T-cell (primary cell): ENCODE results near the gene ZBED1. TPM values are rescaled to one million over a fixed set of nuclear protein-coding genes. Genes with fewer than 3 reads are reported as not detected.
"Not testable (repeated sequence)": the region's sequence is repeated elsewhere in the genome, so short reads cannot be mapped to it uniquely, and the experiment has no call there.

Experiments used
- ATAC-seq, 4 experiments: fragments of 200-7000 bp in 3 of 4; fragments of 150-1000 bp in 1 of 4; cut with Tn5 transposase; replicated peaks in 1 of 4; 1 replicate in 3 of 4; 2 replicates in 1 of 4; pipeline ENCODE4 v1.10.0; 2021; ENCODE audit warnings: moderate library complexity in 3 of 4, mild to moderate bottlenecking in 2 of 4, moderate number of reproducible peaks in 1 of 4
- CTCF ChIA-PET, 2 donors: fragments of 300-600 bp; sonication (Branson Sonifier 250); formaldehyde crosslinking; loops; one replicate each; lab custom pipeline; 2022; ENCODE audit warnings: antibody characterized with exemption in 2 of 2; lab: Charles Lee
- POLR2A ChIA-PET, 2 donors: fragments of 300-600 bp; sonication (Branson Sonifier 250); formaldehyde crosslinking; loops; one replicate each; lab custom pipeline; 2022; ENCODE audit warnings: antibody characterized with exemption in 2 of 2; lab: Charles Lee
- DNase-seq, 35 experiments: peaks; one replicate each; pipeline versions ENCODE4 v3.0.0 to v3.0.0-alpha.2; 2013 to 2023
- H3K27ac ChIP-seq: one replicate; pipeline ENCODE4 v1.5.1; 2013; ENCODE audit warnings: low read length
- H3K27me3 ChIP-seq, 2 experiments: replicated peaks in 1 of 2; 1 replicate in 1 of 2; 2 replicates in 1 of 2; pipeline versions ENCODE4 v1.6.1 to v1.7.0; 2013; ENCODE audit warnings: low read length in 1 of 2, mixed read lengths in 1 of 2; ENCODE audit not compliant: control insufficient read depth in 2 of 2, insufficient read depth in 2 of 2; ENCODE audit errors: extremely low read depth in 1 of 2
- H3K36me3 ChIP-seq, 2 donors: 1 replicate in 1 of 2; 2 replicates in 1 of 2; pipeline versions ENCODE4 v1.6.1 to v1.7.0; 2013; ENCODE audit warnings: low read length in 1 of 2; ENCODE audit not compliant: control insufficient read depth in 2 of 2, insufficient read depth in 1 of 2; ENCODE audit errors: extremely low read depth in 1 of 2
- H3K4me1 ChIP-seq, 2 experiments: 1 replicate in 1 of 2; 2 replicates in 1 of 2; pipeline versions ENCODE4 v1.6.1 to v1.7.0; 2013; ENCODE audit warnings: low read length in 2 of 2, mixed read lengths in 1 of 2; ENCODE audit not compliant: insufficient read depth in 2 of 2, control insufficient read depth in 1 of 2; ENCODE audit errors: extremely low read depth in 1 of 2
- H3K4me3 ChIP-seq, 2 donors: 1 replicate in 1 of 2; 2 replicates in 1 of 2; pipeline versions ENCODE4 v1.5.1 to v1.7.0; 2013; ENCODE audit warnings: mild to moderate bottlenecking in 2 of 2, low read length in 1 of 2, moderate library complexity in 1 of 2; ENCODE audit not compliant: control insufficient read depth in 1 of 2; ENCODE audit errors: extremely low read depth in 1 of 2
- H3K9me3 ChIP-seq: 2 replicates; pipeline ENCODE4 v1.7.0; 2013
- H3K27ac Mint-ChIP-seq, 2 donors: one replicate each; pipeline ENCODE4 v1.8.0; 2020 to 2021; ENCODE audit warnings: mild to moderate bottlenecking in 2 of 2, mixed read lengths in 2 of 2
- H3K27me3 Mint-ChIP-seq, 2 donors: one replicate each; pipeline ENCODE4 v1.8.0; 2021 to 2022; ENCODE audit warnings: mixed read lengths in 2 of 2
- H3K36me3 Mint-ChIP-seq: one replicate; pipeline ENCODE4 v1.8.0; 2021; ENCODE audit warnings: mixed read lengths
- H3K4me1 Mint-ChIP-seq, 3 donors: one replicate each; pipeline ENCODE4 v1.8.0; 2020 to 2022; ENCODE audit warnings: mixed read lengths in 3 of 3, mild to moderate bottlenecking in 1 of 3
- H3K4me3 Mint-ChIP-seq, 3 donors: one replicate each; pipeline ENCODE4 v1.8.0; 2020 to 2022; ENCODE audit warnings: mild to moderate bottlenecking in 3 of 3, mixed read lengths in 3 of 3, moderate library complexity in 3 of 3
- H3K9me3 Mint-ChIP-seq, 3 donors: one replicate each; pipeline ENCODE4 v1.8.0; 2020 to 2022; ENCODE audit warnings: mixed read lengths in 3 of 3
- WGBS: methylation state at CpG from one replicate; pipeline ENCODE4 v1.1.5; 2013; ENCODE audit warnings: missing lambda C conversion rate; ENCODE audit not compliant: insufficient coverage; 5-methylcytosine and 5-hydroxymethylcytosine counted together
- total RNA-seq, 35 experiments: library from RNA in 6 of 35; stranded (reverse) in 6 of 35; fragments of 120-200 nt in 1 of 35; gene quantifications; one replicate each; pipeline versions ENCODE4 v1.2.1 to v1.2.4 and lab custom pipeline; 2013 to 2026

The ZBED1 gene
- total RNA-seq, 5 donors from 2014 or later (not counting 1 experiment from before 2014, with no cell fraction given): 17.7 to 42.6 (median 31.2) TPM

- POLR2A ChIA-PET: no interaction called here
- CTCF ChIA-PET: no interaction called here
- Mint-ChIP-seq H3K4me3 (no peak overlapping the region), H3K4me1 (peaks cover 14 to 32% (median 15%) of the 10 kb centered on the region in 3 donors), H3K9me3 (peaks cover 0 to under 1% (median 0%) of the 10 kb centered on the region in 3 donors), H3K27me3 (no peaks in the 10 kb centered on the region), H3K36me3 (peaks cover 15% of the 10 kb centered on the region), H3K27ac (no peak overlapping the region)
- Histone ChIP-seq H3K4me1 (no peaks in the 10 kb centered on the region), H3K36me3 (no peaks in the 10 kb centered on the region), H3K4me3 (no peak overlapping the region), H3K27me3 (no peaks in the 10 kb centered on the region), H3K9me3 (no peaks in the 10 kb centered on the region), H3K27ac (no peak overlapping the region)
- WGBS: 97% methylated on average over 14 of the region's 15 CpGs
- ATAC-seq: no peak
- no peak for DNase-seq
These were observed 36.1 kb downstream of the ZBED1 start for GRCh38 chrX:2464677-2465166.

GRCh38 chrX:2463973-2464676, 36.7 kb downstream of the ZBED1 start:
- Mint-ChIP-seq H3K27ac (no peak overlapping the region), H3K4me3 (no peak overlapping the region)
- WGBS: 95% methylated on average over 22 of the region's 31 CpGs

DNA sequence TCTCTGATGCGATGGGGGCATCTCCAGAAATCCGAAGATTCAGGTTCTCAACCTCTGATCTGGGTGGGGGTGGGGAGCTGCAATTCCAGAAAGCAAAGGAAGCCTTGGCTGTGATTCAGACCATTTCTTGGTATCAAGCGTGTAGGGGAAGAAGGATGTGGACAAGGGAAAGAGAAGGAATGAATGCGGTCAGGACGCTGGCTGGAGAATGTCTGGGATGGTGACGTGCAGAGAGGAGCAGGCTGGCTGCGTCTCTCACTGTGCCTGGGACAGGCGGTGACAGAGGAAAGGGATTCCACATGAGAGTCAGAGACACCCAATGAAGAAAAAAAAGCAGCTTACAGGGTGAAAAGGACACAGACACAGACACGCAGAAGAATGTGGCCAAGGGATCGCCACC, 37.3 kb downstream of the ZBED1 start:
- POLR2A ChIA-PET, H3K27me3 ChIP-seq, H3K36me3 ChIP-seq, DNase-seq, H3K27me3 Mint-ChIP-seq, H3K9me3 ChIP-seq, H3K4me3 ChIP-seq, H3K4me3 Mint-ChIP-seq, H3K27ac ChIP-seq, H3K27ac Mint-ChIP-seq, ATAC-seq, H3K4me1 ChIP-seq, H3K9me3 Mint-ChIP-seq, CTCF ChIA-PET: not testable (repeated sequence)
- Mint-ChIP-seq H3K36me3 (peaks cover 11% of the 10 kb centered on the region), H3K4me1 (peaks cover 13 to 30% (median 14%) of the 10 kb centered on the region in 3 donors)
- 95% methylated on average over 10 of the region's 10 CpGs for whole genome bisulfite sequencing

More at GRCh38 chrX:2463973-2464676, 36.7 kb downstream of the ZBED1 start:
- POLR2A ChIA-PET: no interaction called here
- no peak overlapping the region for H3K27ac ChIP-seq
- no peaks in the 10 kb centered on the region for H3K9me3 ChIP-seq
- H3K4me1 ChIP-seq: no peaks in the 10 kb centered on the region
- no peak for ATAC-seq
- Mint-ChIP-seq H3K27me3 (no peaks in the 10 kb centered on the region), H3K36me3 (peaks cover 11% of the 10 kb centered on the region), H3K9me3 (no peaks in the 10 kb centered on the region), H3K4me1 (peaks cover 14 to 32% (median 15%) of the 10 kb centered on the region in 3 donors)
- H3K36me3 ChIP-seq: no peaks in the 10 kb centered on the region
- no peak for DNase-seq
- H3K27me3 ChIP-seq: no peaks in the 10 kb centered on the region
- CTCF ChIA-PET: no interaction called here
- H3K4me3 ChIP-seq: no peak overlapping the region

DNA sequence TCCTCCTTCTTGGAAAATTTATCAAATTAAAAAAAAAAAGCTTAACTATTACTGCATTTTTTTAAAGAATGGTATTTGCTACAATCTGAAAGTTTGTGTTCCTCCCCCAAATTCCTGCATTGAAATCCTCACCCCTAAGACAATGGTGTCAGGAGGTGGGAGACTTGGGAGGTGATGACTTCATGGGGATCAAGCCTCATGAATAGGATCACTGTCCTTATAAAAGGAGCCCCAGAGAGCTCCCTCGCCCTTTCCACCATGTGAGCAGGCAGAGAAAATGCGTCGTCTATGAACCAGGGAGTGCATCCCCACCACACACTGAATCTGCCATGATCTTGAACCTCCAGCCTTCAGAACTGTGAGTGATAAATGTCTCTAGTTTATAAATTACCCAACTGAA, 38.0 kb downstream of the ZBED1 start:
- POLR2A ChIA-PET: no interaction called here
- Histone ChIP-seq H3K27me3 (no peaks in the 10 kb centered on the region), H3K4me3 (no peak overlapping the region), H3K9me3 (no peaks in the 10 kb centered on the region), H3K36me3 (no peaks in the 10 kb centered on the region), H3K27ac (no peak overlapping the region), H3K4me1 (no peaks in the 10 kb centered on the region)
- Mint-ChIP-seq H3K4me1 (peaks cover 13 to 23% (median 14%) of the 10 kb centered on the region in 3 donors), H3K27ac (no peak overlapping the region), H3K4me3 (no peak overlapping the region), H3K36me3 (peaks cover 10% of the 10 kb centered on the region), H3K9me3 (peaks cover 2 to 4% (median 4%) of the 10 kb centered on the region in 3 donors), H3K27me3 (no peaks in the 10 kb centered on the region)
- no peak for DNase-seq
- no CpG with 5 or more reads among the region's 3 CpGs for WGBS
- CTCF ChIA-PET: no interaction called here
- no peak for ATAC-seq

DNA sequence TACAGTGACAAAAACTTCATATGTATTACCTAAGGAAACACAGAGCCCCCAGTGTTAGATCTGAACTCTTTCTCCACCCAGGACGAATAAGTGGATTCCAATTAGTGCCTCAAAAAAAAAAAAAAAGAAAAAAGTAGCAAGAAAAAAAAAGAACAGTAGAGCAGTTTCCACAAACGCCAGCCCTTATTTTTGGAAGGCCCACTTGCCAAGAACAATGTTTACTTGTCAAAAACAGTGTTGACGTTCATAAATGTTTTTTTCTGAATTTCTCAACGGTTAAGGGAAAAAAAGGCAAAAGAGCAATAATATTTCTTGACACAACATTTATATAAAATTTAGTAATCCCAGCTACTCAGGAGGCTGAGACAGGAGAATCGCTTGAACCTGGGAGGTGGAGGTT, 38.7 kb downstream of the ZBED1 start:
- no CpG with 5 or more reads among the region's 5 CpGs for WGBS
- no peaks in the 10 kb centered on the region for H3K27me3 Mint-ChIP-seq
- H3K4me1 Mint-ChIP-seq: peaks cover 10 to 16% (median 10%) of the 10 kb centered on the region in 3 donors

DNA sequence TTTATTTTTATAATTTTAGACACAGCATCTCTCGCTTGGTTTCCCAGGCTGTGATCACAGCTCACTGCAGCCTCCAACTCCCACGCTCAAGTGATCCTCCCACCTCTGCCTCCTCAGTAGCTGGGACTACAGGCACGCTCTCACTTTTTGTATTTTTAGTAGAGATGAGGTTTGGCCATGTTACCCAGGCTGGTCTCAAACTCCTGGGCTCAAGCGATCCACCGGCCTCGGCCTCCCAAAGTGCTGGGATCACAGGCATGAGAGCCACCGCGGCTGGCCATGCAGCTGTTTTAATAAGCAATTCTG, 39.1 kb downstream of the ZBED1 start:
- Mint-ChIP-seq H3K9me3 (peaks cover 2 to 4% (median 4%) of the 10 kb centered on the region in 3 donors), H3K4me3 (no peak overlapping the region), H3K27ac (no peak overlapping the region), H3K36me3 (peaks cover 13% of the 10 kb centered on the region), H3K4me1 (peaks cover 10 to 16% (median 10%) of the 10 kb centered on the region in 3 donors), H3K27me3 (no peaks in the 10 kb centered on the region)
- 100% methylated on average over 5 of the region's 8 CpGs for WGBS
- ATAC-seq (no peak), DNase-seq (no peak)
- no peaks in the 10 kb centered on the region for H3K27me3 ChIP-seq
- no peaks in the 10 kb centered on the region for H3K4me1 ChIP-seq
- ChIA-PET CTCF (no interaction called here), POLR2A (no interaction called here)
- H3K4me3 ChIP-seq: no peak overlapping the region
- H3K27ac ChIP-seq: no peak overlapping the region
- H3K36me3 ChIP-seq: no peaks in the 10 kb centered on the region
- no peaks in the 10 kb centered on the region for H3K9me3 ChIP-seq

More for the DNA sequence above, 38.7 kb downstream of the ZBED1 start:
- Mint-ChIP-seq H3K9me3 (peaks cover 2 to 4% (median 4%) of the 10 kb centered on the region in 3 donors), H3K36me3 (peaks cover 11% of the 10 kb centered on the region), H3K4me3 (no peak overlapping the region), H3K27ac (no peak overlapping the region)
- Histone ChIP-seq H3K27me3 (no peaks in the 10 kb centered on the region), H3K27ac (no peak overlapping the region), H3K4me3 (no peak overlapping the region), H3K9me3 (no peaks in the 10 kb centered on the region), H3K36me3 (no peaks in the 10 kb centered on the region), H3K4me1 (no peaks in the 10 kb centered on the region)
- DNase-seq: no peak
- ATAC-seq: no peak
- POLR2A ChIA-PET: no interaction called here
- CTCF ChIA-PET: no interaction called here
